Astrocyte (in vitro differentiated cells and primary cell): ENCODE measurements around the gene PTGR3. TPM values are rescaled to one million over a fixed set of nuclear protein-coding genes. Genes with fewer than 3 reads are reported as not detected.

Experiments
- DNase-seq: peaks from one replicate; pipeline ENCODE4 v3.0.0-alpha.2; 2010; ENCODE audit warnings: low read depth
- FAIRE-seq: peaks from 2 replicates; lab custom pipeline; 2011; peaks lifted over from hg19 to GRCh38; lab: Jason Lieb, UNC
- H2AFZ ChIP-seq: 2 replicates; pipeline ENCODE4 v1.6.0; 2012; ENCODE audit warnings: low read depth, low read length, inconsistent platforms
- H3K27ac ChIP-seq: 2 replicates; pipeline ENCODE4 v1.5.1; 2011; ENCODE audit warnings: low read depth, low read length, inconsistent platforms
- H3K27me3 ChIP-seq: 2 replicates; pipeline ENCODE4 v1.6.0; 2011; ENCODE audit warnings: low read length, inconsistent platforms; ENCODE audit not compliant: insufficient read depth
- H3K36me3 ChIP-seq: 2 replicates; pipeline ENCODE4 v1.5.1; 2011; ENCODE audit warnings: low read length, inconsistent platforms; ENCODE audit not compliant: insufficient read depth
- H3K4me1 ChIP-seq: 2 replicates; pipeline ENCODE4 v1.5.1; 2011; ENCODE audit warnings: low read length, inconsistent platforms; ENCODE audit not compliant: insufficient read depth
- H3K4me2 ChIP-seq: 2 replicates; pipeline ENCODE4 v1.6.0; 2012; ENCODE audit warnings: low read length, inconsistent platforms
- H3K4me3 ChIP-seq: 2 replicates; pipeline ENCODE4 v1.5.1; 2011; ENCODE audit warnings: low read depth, mild to moderate bottlenecking, low read length, inconsistent platforms; ENCODE audit not compliant: insufficient read depth
- H3K79me2 ChIP-seq: 2 replicates; pipeline ENCODE4 v1.6.0; 2012; ENCODE audit warnings: mild to moderate bottlenecking, low read length, inconsistent platforms; ENCODE audit not compliant: insufficient read depth
- H3K9ac ChIP-seq: 2 replicates; pipeline ENCODE4 v1.6.0; 2012; ENCODE audit warnings: mild to moderate bottlenecking, low read length, inconsistent platforms
- H3K9me3 ChIP-seq: 2 replicates; pipeline ENCODE4 v1.5.1; 2012; ENCODE audit warnings: low read depth, mild to moderate bottlenecking, low read length, inconsistent platforms; ENCODE audit not compliant: insufficient read depth
- H4K20me1 ChIP-seq: 2 replicates; pipeline ENCODE4 v1.6.0; 2012; ENCODE audit warnings: low read length, inconsistent platforms; ENCODE audit not compliant: insufficient read depth
- H3K27ac Mint-ChIP-seq: one replicate; pipeline ENCODE4 v1.8.0; 2021; ENCODE audit warnings: mild to moderate bottlenecking, mixed read lengths; ENCODE audit not compliant: unreplicated experiment
- H3K27me3 Mint-ChIP-seq: one replicate; pipeline ENCODE4 v1.8.0; 2021; ENCODE audit warnings: low read depth, mixed read lengths; ENCODE audit not compliant: unreplicated experiment
- H3K36me3 Mint-ChIP-seq: one replicate; pipeline ENCODE4 v1.8.0; 2021; ENCODE audit warnings: low read depth, mixed read lengths; ENCODE audit not compliant: unreplicated experiment
- H3K4me1 Mint-ChIP-seq: one replicate; pipeline ENCODE4 v1.8.0; 2021; ENCODE audit warnings: low read depth, mixed read lengths; ENCODE audit not compliant: unreplicated experiment
- H3K4me3 Mint-ChIP-seq: one replicate; pipeline ENCODE4 v1.8.0; 2021; ENCODE audit warnings: mild to moderate bottlenecking, moderate library complexity, mixed read lengths; ENCODE audit not compliant: unreplicated experiment
- H3K9me3 Mint-ChIP-seq: one replicate; pipeline ENCODE4 v1.8.0; 2021; ENCODE audit warnings: mild to moderate bottlenecking, mixed read lengths; ENCODE audit not compliant: unreplicated experiment
- EZH2 ChIP-seq: IDR thresholded peaks from 2 replicates; pipeline ENCODE4 v1.6.1; 2012; ENCODE audit warnings: mild to moderate bottlenecking, low read length, inconsistent platforms; ENCODE audit not compliant: insufficient read depth
- total RNA-seq: library from RNA; stranded (reverse); gene quantifications from 2 replicates; pipeline ENCODE4 v1.2.1, GENCODE V29; 2021
- TF ChIP-seq, protein P1 (sequence below): IDR thresholded peaks from 2 replicates; pipeline ENCODE4 v1.5.1; 2011; ENCODE audit warnings: low read depth, mild to moderate bottlenecking, inconsistent platforms, low read length, moderate library complexity; ENCODE audit not compliant: insufficient read depth

PTGR3 gene
- total RNA-seq, 1 donor from 2014 or later, result 8.4 TPM

DNA sequence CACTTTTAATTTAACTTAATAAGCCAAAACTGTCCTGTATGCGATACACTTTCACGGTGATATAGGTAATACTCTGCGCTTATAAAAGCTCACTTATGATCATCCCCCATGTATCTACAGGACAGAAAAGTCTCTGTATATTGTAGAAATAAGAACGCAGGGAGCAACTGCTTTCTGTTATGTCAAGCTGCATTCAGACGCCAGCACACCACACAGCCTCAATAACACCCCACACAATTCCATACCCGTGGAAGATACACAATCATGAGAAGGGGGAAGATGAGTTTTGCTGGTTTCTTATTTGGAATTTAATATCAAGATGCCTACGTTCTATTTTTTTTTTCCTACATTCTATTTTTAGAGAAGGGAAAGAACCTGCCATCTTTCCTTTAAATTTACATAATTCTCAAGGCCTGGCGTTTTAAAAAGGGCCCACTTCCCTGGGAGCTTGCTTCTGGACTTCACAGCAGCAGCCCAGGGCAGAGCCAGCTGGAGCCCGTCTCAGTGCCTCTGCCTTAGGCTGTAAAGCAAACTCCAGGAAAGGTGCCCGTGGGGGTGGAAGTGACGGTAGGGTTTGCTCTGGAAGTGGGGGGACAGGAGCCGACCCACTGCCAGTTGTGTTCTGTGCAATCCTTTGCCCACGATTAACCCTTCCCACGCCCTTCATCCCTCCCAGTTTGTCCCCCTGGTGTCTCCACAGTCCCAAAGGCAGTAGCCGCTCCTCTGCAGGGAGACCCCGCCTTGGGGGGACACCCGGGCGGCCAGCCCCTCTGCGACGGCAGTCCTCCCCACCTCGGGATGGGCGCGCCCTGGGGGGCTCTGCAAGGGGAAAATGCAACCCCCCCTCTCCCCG is 5.3 kb downstream of the PTGR3 start:
- H3K27me3 Mint-ChIP-seq, result peaks cover 41% of the 10 kb centered on the region
- Histone ChIP-seq H3K9me3 (no peaks in the 10 kb centered on the region), H4K20me1 (peaks cover 47% of the 10 kb centered on the region), H3K4me1 (peaks cover 31% of the 10 kb centered on the region), H3K27me3 (no peaks in the 10 kb centered on the region), H3K36me3 (no peaks in the 10 kb centered on the region), H2AFZ (peak overlapping the region; percentile 57), H3K27ac (no peak overlapping the region), H3K4me3 (no peak overlapping the region), H3K79me2 (peaks cover 70% of the 10 kb centered on the region), H3K4me2 (peak overlapping the region; percentile 81), H3K9ac (peak overlapping the region; percentile 7)
- no peak overlapping the region for H3K27ac Mint-ChIP-seq
- H3K36me3 Mint-ChIP-seq, result no peaks in the 10 kb centered on the region
- DNase-seq (peak; percentile 14), FAIRE-seq (no peak)
- TF ChIP-seq EZH2, result no peak
- TF ChIP-seq, protein P1, sequence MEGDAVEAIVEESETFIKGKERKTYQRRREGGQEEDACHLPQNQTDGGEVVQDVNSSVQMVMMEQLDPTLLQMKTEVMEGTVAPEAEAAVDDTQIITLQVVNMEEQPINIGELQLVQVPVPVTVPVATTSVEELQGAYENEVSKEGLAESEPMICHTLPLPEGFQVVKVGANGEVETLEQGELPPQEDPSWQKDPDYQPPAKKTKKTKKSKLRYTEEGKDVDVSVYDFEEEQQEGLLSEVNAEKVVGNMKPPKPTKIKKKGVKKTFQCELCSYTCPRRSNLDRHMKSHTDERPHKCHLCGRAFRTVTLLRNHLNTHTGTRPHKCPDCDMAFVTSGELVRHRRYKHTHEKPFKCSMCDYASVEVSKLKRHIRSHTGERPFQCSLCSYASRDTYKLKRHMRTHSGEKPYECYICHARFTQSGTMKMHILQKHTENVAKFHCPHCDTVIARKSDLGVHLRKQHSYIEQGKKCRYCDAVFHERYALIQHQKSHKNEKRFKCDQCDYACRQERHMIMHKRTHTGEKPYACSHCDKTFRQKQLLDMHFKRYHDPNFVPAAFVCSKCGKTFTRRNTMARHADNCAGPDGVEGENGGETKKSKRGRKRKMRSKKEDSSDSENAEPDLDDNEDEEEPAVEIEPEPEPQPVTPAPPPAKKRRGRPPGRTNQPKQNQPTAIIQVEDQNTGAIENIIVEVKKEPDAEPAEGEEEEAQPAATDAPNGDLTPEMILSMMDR, result no peak
- H3K4me1 Mint-ChIP-seq, result peaks cover 17% of the 10 kb centered on the region
- H3K9me3 Mint-ChIP-seq, result no peaks in the 10 kb centered on the region
- H3K4me3 Mint-ChIP-seq, result no peak overlapping the region

DNA sequence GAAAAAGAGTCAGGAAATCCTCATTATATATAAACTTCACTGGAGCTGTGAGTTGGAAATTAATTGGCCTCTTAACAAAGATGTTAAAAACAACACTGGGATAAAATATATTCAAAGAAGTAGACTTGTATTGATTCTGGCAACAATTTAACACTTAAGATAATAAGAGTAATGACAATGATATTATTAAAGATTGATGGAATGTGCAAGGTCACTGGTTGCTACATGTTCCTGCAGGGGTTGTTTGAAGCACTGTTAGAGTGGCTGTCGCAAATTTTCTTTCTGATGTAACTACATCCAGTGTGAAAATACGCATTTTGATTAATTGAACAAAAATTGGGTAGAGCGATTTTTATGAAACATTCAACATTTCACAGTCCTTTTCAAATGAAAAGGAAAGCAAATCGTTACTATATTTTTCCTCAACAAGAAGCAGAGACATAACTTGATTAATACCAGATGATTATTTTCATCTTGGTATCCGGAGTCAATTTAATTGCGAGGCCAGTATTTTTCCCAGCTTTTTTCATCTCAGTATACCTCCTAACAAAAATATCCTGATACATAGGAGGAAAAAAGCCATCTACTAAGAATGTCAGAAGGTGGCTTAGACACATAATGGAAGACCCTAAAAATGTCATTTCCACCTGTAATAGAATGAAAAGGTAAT is 6.1 kb downstream of the PTGR3 start:
- FAIRE-seq, result no peak
- Mint-ChIP-seq H3K9me3 (no peaks in the 10 kb centered on the region), H3K4me3 (no peak overlapping the region), H3K27ac (no peak overlapping the region), H3K4me1 (peaks cover 15% of the 10 kb centered on the region), H3K36me3 (no peaks in the 10 kb centered on the region), H3K27me3 (peaks cover 41% of the 10 kb centered on the region)
- Histone ChIP-seq H3K4me3 (no peak overlapping the region), H3K4me1 (peaks cover 27% of the 10 kb centered on the region), H3K36me3 (no peaks in the 10 kb centered on the region), H2AFZ (no peak overlapping the region), H3K4me2 (peak overlapping the region; percentile 81), H3K9me3 (no peaks in the 10 kb centered on the region), H3K9ac (no peak overlapping the region), H3K79me2 (peaks cover 66% of the 10 kb centered on the region), H4K20me1 (peaks cover 46% of the 10 kb centered on the region), H3K27me3 (no peaks in the 10 kb centered on the region), H3K27ac (no peak overlapping the region)
- TF ChIP-seq EZH2, result no peak
- TF ChIP-seq, protein P1, result no peak
- DNase-seq, result no peak
